NCI-H1417 (cell line): Measurements from ENCODE around the gene SNPH.
A peak's percentile ranks its signal among the peaks of the same experiment; 100 is the strongest.

Experiments
- DNase-seq, 3 experiments: peaks; one replicate each; lab custom pipeline; 2025; lab: John Stamatoyannopoulos, UW

SNPH gene

DNA sequence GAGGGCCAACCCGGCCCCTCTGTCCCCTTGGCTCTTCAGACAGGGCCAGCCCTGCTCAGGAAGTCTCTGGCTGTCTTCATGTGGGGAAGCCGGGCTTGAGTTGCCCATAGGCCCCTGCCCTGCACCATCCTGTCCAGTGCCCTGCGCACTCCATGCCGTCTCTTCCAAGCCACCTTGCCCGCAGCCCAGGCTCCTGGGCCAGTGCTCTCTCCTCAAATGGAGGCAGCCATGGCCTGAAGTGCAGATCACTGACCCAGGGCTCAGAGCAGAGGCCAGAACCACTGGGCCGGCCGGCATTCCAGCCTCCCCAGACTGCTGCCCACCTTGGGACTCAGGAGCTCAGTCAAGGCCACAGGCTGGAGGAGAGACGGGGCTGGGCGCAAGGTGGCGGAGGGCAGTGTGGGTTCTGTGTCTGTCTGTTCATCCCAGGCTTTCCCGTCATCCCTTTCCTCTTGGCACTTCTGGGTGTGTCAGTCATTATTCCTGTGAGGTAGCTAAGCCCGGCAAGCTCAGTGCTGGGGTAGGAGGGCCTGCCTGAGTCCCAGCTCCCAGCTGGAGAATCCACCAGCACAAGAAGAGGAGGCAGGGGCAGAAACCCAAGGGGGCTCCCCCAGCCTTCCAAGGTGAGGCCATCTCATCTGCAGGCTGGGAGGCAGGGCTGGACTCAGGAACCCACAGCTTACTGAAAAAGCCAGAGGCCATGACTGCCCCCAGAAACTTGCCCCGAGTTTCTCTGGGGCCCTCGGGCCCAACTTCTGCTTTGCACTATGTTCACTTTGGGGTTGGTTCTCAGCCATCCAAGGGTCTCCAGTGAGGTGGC, 40.4 kb downstream of the SNPH start:
- no peak for DNase-seq

DNA sequence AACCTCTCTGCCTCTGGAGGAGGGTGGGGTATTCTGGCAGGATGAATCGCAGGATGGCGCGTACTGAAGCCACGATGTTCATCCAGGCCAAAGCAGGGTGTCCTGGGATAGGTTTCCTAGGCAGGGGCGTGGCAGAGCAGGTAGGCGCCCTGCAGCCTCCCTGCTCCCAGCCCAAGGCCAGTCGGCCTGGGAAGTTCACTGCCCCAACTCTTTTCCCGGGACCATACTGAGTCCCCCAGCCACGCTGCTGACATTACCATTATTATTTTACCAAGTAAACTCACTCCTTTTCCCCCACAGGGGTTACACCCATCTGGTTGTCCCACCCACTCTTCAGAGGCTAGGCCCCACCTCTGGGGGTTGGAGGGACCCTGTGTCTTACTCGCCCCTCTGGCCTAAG, 41.1 kb downstream of the SNPH start:
- no peak for DNase-seq

DNA sequence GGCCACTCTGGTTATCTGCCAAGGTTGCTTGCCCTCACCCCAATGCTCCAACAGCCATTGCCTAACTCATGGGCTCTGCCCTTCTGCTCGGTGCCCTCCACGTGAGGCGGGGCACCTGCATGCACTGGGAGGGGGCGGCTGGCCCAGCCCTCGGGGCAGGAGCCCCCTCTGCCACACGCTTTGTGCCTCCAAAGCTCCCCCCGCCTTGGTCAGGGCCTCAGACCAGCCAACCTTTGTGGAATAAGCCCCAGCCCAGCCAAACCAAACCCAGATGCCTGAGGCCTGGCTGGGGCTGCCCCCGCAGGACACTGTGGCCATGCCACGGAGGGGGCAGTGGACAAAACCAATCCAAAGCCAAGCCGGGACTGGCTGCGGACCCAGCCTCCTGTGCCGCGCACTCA, 41.5 kb downstream of the SNPH start:
- DNase-seq = no peak

DNA sequence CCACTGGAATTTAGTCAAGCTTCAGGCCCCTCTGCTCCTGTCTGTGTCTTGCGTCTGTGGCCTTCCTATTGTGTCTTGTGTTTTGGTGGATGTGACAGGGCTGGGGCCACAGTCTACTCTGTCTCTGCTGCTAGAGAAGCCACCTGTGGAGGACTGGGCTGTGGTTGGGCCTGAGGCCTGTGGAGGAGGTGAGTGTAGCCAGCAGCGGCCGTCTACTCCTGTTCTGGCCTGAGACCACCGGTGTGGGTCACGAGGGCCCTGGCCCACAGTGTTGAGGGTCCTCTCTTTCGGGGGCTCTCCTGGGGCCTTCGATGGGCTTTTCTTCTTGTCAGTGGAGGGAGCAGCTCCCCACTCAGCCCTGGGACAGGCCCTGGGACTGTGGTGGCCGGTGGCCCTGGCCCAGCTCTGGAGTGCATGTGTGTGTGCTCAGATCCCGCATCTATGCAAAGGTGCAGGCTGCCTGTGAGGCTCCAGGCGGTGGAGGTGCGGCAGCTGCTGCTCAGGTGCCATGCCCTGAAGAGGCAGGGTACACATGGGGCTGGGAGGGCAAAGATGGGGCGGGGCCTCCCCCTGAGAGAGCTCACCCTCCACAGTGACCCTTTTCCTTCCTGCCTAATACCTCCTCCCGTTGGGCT, 42.1 kb downstream of the SNPH start:
- DNase-seq = no peak

DNA sequence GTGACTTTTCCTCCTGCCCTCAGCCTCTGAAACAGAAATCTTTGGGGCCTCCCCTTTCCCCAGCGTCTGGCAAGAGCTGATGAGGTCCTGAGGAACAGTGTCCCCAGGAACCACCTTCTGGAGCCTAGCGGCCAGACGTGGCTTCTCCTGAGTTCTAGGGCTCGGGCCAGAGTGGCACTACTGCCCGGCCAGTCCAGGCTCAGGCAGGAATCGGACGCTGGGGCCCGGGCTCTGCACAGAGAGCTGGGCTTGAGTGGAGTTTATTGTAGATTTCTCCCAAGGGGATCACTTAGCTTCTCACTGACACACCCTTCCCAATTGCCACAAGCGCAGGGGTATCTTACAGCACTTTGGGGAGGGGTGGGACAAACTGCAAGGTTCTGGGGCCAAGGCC, 42.6 kb downstream of the SNPH start:
- DNase-seq = no peak

DNA sequence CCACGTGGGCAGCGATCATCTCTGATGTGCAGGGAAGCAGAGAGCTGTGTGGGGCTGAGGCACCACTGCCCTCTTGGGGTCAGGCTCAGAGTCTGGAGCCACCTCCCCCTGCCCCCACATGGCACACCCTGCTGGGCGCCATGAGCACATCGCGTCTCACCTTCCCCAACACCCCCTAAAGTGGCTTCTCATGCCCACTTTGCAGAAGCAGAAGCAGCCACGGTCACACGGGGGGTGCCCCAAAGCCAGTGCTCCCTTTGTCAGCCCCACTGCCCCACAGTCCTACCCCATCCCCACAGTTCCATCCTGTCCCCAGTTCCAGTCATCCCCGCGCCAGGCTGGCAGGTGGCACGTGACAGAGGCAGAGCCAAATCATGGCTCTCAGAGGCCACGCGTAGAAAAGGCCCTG, 43.3 kb downstream of the SNPH start:
- peak in 1 of 3 experiments; percentile 35 for DNase-seq

DNA sequence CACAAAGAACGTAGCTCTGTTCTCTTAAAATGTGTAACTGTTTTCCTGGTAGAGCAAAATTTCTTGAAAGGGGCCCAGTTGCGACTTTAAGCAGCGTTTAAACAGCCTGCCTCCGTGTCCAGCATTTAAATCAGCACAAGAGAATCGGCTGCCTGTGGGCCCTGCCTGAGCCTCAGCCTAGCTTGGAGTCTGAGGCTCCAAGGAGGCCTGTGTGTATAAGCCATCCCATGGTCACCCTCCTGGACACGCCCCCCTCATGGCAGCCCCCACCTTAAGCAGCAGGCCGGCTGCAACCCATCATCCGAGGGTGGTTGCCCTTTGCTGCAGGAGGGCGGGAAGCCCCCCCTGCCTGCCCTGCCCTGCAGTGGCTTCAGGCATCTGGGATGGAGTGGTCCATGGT, 44.0 kb downstream of the SNPH start:
- DNase-seq = no peak

DNA sequence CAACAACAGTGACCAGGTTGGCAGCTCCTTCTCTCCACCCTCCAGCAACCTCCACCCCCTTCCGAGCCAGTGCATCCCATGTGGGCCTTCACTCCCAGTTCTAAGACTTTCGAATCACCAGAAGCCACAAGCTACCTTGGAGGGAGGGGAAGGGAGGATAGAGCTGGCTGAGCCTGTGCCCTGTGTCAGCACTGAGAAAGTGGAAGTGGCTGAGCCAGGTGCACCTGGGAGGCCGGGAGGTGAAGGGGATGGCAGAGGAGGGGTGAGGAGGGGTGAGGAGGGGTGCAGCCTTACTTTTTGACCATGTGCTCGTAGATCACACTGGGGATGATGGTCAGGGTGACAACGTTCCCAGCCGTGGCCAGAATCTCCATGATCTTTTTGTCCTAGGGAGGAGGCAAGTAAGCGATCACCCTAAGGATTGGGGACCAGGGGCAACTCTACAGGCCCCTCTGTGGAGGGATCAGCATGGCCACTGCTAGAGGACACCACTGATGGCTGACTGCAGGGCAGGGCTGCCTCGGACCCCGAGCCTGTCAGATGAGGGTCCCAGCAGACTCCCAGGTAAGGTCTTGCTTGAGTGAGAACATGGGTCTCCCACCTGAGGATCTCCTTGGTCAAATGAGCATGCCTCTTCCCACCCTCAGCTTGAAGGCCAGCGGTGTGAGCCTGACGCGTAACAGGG, 44.6 kb downstream of the SNPH start:
- DNase-seq = no peak

DNA sequence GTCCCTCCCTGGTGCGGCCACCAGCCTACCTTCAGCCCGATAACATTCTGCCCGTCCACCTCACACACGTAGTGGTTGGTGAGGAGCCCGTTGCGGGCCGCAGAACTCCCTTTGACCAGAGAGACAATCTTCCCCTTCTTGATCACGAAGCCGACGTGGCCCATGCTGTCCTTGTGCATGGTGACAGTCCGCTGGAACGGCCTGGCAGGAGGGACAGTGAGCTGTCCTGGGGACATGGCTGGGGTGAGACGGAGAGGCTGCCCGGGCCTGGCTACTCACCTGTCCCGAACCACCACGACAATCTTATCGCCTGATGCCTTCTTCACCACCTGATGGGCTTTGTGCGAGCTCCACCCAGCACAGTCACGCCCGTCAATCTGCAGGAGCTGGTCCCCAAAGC, 46.2 kb downstream of the SNPH start:
- no peak for DNase-seq

DNA sequence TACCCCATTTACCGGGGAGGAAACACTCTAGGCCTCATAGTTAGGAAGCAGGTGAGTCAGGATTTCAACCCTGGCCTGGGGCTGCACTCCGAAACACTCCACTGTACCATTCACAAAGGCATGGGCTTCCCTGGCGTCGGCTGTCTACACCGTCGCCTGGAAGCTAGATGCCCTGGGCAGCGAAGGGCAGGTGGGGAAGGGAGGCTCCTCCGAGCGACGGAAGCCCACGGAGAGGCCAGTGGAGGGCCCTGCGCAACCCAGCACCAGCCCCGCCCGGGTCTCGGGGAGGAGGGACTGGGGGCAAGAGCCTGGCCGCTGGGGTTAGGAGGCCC, 46.8 kb downstream of the SNPH start:
- no peak for DNase-seq

DNA sequence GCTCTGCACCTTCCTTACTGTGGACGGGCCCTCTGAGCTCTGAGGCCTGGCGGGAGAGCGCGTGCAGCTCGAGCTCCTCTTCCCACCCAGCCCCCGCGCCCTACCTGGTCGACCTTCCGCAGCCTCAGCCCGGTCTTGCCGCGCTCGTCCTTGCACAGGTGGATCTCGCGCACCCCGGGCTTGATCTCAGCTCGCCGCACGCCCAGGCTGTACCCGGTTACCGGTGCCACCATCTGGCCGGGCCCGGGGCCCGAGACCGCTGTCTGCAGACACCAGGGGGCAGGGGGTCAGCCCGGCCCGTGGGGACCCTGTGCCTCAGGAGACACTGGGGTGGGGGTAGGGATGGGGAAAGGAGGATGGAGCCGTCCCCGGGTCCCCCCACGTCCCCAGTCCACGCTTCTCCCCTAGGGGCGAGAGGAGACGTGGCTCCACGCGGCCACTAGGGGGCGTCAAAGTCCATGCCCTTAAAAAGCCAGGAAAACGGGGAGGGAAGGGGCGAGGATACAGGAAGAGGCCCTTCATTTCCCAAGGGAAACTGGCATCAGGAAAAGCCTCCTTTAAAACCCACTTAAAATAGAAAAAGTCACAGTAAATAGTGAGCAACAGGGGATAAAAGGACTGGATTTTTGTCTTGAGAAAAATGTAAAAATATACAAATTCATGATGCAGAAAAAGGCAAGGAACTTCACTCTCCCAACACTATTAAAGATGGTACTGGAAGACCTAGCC, 47.3 kb downstream of the SNPH start:
- DNase-seq = peak; percentile 70 to 89 (median 86)

DNA sequence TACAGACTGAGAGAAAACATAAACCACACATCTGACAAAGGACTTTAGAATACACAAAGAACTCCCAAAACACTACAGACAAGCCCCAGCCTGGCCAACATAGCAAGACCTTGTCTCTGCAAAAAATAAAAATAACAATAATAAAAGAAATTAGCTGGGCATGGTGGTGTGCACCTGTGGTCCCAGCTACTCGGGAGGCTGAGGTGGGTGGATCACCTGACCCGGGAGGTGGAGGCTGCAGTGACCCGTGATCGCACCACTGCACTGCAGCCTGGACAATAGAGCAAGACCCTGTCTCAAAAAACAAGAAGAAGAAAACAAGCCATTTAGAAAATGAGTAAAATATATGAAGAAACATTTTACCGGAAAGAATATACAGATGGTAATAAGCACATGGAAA, 49.7 kb downstream of the SNPH start:
- no peak for DNase-seq

DNA sequence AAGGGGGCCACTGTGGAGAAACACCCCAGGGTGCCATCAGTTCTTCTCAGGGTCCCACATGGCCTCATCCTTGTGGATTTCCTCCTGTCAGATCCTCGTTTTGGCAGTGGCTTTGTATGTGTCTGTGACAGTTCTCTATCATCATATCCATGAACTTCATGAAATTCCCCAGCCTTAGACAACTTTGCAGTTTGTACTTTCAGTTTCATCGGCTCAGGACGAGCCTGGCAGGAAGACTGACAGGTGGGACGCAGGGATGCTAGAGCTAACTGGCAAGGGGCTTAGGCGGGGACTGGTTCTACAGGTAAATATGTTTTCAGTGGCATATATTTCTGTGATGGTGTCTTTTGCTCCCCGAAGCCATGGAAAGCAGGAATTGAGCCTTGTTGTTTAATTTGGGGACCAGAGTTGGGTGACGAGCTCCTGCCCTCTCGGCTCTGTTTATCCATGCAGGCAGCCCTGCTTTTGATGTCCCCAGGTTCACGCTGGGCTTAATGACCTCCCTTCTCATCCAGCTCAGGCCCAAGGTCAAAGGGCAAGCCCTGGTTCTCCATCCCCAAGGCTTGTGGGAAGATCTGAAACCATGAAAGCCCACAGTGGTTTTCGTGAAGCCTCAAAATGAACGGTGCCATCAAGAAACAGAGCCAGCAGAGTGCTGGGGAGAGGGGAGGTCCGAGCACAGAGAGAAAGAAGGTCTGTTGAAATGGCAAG, 51.6 kb downstream of the SNPH start:
- no peak for DNase-seq

DNA sequence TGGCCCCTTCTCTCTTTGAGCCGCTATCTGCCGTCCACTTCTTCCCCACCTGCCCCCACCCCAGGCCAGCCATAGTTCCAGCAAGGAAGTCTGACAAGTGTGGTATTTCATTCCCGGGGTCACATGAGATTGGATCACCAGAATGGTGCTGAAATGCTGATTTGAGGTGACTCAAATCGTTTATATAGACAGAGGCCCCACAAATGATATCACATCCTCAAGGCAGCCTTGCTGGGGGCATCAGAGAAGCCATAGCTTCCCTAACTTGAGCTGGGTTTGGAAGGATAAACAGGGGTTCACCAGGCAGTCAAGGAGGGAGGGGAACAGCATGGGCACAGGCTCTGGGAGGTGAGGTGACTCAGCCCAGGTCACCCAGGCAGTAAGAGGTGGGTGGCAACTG, 53.0 kb downstream of the SNPH start:
- no peak for DNase-seq

DNA sequence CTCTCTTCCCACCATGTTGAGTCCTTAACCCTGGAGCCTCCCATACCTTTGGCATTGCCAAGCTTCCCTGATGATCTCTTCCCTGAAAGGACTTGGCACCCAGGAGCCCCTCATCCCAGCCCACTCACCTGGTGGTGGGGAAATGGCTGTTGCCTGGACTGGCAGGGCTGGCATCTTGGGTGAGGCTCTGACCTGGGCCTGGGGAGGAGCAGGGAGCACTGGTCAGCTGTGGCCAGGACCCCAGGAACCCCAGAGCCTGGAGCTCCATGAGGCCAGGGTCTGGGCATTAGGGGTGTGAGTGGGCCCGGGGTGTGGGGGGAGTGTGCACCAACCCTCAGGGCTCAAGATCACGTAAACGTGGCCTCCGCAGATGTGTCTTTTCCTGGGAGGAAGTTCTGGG, 53.4 kb downstream of the SNPH start:
- no peak for DNase-seq

DNA sequence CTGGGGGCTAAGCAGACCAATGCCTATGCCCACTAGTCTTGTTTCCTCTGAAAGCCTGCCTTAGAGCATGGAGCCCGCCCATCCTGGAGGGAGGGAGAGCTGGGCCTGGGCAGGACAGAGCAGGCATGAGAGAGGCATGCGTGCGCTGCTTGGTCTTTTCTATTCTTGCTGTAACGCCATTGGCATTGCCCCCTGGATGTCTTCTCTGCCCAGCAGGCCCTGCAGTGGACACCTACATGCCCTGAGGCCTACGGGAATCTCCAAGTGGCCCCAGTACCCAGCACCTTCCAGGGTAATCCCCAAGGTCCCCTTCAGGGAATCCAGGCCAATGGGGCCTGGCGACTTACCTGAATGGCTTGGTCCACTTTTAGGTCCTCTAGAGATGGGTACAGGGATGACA, 53.9 kb downstream of the SNPH start:
- no peak for DNase-seq

DNA sequence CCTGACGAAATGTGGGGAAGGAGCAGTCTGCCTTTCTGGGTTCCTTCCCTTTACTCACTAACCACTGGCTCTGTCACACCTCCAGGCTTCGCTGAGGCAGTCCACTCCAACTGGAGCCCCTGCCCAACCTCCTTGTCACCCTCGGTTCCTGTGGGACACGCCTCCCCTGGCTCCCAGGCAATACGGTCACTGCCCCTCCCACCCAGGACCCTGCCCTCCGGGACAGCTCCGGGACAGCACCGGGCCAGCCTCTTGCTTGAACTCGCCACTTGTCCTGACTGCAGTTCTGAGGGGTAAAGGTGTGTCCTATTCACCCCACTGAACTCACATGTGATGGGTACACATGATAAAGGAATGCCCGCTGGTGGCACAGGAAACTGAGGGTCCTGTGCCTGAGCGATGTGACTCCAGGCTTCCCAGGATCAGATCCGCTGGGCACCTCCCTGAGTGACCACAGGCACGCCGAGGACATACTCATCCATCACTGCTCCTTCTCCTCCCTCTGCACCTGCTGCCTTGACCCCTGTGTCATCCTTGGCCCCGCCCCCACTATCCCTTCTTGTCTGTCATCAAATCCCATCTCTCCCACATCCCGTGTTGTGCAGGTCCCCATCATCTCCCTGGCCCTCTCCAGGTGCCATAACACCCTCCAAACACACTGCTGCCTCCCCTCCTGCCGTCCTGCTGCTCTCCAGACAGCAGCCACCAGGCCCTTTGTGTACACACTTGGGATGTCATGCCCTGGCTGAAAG, 55.0 kb downstream of the SNPH start:
- no peak for DNase-seq

DNA sequence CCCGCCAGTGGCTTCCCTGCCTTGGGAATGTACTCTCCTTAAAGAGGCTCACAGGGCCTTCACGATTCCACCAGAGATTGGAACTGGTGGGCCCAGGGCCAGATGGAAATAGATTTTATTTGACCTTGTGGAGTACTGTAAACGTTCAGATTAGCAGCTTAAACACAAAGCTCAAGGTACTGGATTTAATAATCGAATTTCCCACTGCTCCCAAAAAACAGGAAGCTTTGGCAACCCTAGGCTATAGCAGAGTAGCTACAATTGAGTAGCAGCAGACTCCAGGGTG, 55.5 kb downstream of the SNPH start:
- DNase-seq = no peak

DNA sequence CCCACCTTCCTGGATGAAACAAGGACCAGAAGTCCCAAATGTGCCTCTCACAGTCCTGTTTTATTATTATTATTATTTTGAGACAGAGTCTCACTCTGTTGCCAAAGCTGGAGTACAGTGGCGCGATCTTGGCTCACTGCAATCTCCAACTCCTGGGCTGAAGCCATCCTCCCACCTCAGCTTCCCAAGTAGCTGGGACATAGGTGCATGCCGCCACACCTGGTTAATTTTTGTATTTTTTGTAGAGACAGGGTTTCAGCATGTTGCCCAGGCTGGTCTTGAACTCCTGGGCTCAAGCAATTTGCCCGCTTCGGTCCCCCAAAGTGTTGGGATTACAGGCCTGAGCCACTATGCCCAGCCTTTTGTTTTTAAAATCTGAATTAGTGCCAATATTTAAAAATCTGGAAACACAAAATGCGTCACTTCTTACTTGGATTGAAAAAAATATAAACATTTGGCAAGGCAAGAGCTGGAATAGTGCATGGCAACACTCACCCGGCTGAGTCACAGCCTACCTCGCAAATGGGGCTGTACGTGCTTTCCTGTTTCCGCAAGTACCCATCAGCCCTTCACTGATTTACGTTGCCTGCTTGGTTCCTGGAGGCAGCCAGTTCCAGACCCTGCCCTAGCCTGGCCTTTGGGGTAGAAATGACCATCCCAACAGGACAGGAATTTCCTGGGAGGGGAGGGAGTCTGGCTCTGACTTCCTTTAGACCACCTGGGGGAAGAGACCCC, 56.6 kb downstream of the SNPH start:
- DNase-seq = no peak

DNA sequence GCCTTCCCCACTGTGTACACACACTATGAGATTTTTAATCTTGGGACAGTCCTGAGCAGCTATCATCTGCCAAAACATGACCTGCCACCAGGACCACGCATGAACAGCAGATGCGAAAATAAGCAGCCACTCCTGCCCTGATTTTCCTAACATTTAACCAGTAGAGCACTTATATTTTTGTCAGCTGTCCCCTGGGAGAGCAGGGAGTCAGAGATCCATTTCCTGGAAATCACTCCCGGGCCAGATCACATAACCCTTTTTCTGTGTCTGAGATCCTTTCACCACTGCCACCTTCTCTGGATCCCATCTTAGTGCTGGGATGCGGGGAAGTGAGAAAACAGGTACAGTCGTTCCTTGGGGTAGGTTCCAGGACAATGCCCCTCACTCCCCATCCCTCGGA, 57.2 kb downstream of the SNPH start:
- DNase-seq = no peak
